ENCODE data around the gene HMGN3.
"Not testable (repeated sequence)": the region's sequence is repeated elsewhere in the genome, so short reads cannot be mapped to it uniquely, and the experiment has no call there.

The HMGN3 gene

GRCh38 chr6:79234150-79235022 is at the start of gene HMGN3:
Gene HMGN3 (minus strand): TSS chr6:79234682.
- peak; percentile 87 for DNase-seq (ENCODE audit: low read depth)

GRCh38 chr6:79280756-79281155 is 46.3 kb upstream of the HMGN3 start:
- no peak for DNase-seq (ENCODE audit: low read depth)

- no peak for DNase-seq (ENCODE audit: low read depth)
Measured at GRCh38 chr6:79277109-79277508, 42.6 kb upstream of the HMGN3 start.

GRCh38 chr6:79269877-79270276 is 35.4 kb upstream of the HMGN3 start:
- DNase-seq (ENCODE audit: low read depth): no peak

GRCh38 chr6:79267128-79267527 is 32.6 kb upstream of the HMGN3 start:
- DNase-seq (ENCODE audit: low read depth): no peak

- DNase-seq (ENCODE audit: low read depth): no peak
Measured at GRCh38 chr6:79266051-79266450, 31.6 kb upstream of the HMGN3 start.

GRCh38 chr6:79263359-79263758 is 28.9 kb upstream of the HMGN3 start:
- no peak for DNase-seq (ENCODE audit: low read depth)

- DNase-seq (ENCODE audit: low read depth): no peak
Measured at GRCh38 chr6:79261666-79262065, 27.2 kb upstream of the HMGN3 start.

- no peak for DNase-seq (ENCODE audit: low read depth)
Measured at GRCh38 chr6:79260772-79261171, 26.3 kb upstream of the HMGN3 start.

- DNase-seq (ENCODE audit: low read depth): no peak
Measured at GRCh38 chr6:79257381-79258205, 23.1 kb upstream of the HMGN3 start.

GRCh38 chr6:79256770-79257169 is 22.3 kb upstream of the HMGN3 start:
- DNase-seq (ENCODE audit: low read depth): not testable (repeated sequence)

GRCh38 chr6:79255086-79255485 is 20.6 kb upstream of the HMGN3 start:
- not testable (repeated sequence) for DNase-seq (ENCODE audit: low read depth)

GRCh38 chr6:79250559-79250958 is 16.1 kb upstream of the HMGN3 start:
- no peak for DNase-seq (ENCODE audit: low read depth)

GRCh38 chr6:79250107-79250514 is 15.6 kb upstream of the HMGN3 start:
- DNase-seq (ENCODE audit: low read depth): no peak

- no peak for DNase-seq (ENCODE audit: low read depth)
Measured at GRCh38 chr6:79249136-79249535, 14.7 kb upstream of the HMGN3 start.

- DNase-seq (ENCODE audit: low read depth): no peak
Measured at GRCh38 chr6:79246891-79247290, 12.4 kb upstream of the HMGN3 start.

- no peak for DNase-seq (ENCODE audit: low read depth)
Measured at GRCh38 chr6:79241228-79241627, 6.7 kb upstream of the HMGN3 start.

GRCh38 chr6:79240509-79240908 is 6.0 kb upstream of the HMGN3 start:
- DNase-seq (ENCODE audit: low read depth): no peak

GRCh38 chr6:79239536-79240168 is 5.2 kb upstream of the HMGN3 start:
- DNase-seq (ENCODE audit: low read depth): no peak

- DNase-seq (ENCODE audit: low read depth): no peak
Measured at GRCh38 chr6:79238919-79239318, 4.4 kb upstream of the HMGN3 start.

GRCh38 chr6:79236711-79237110 is 2.2 kb upstream of the HMGN3 start:
- DNase-seq (ENCODE audit: low read depth): no peak

GRCh38 chr6:79233611-79234149 is 802 bp downstream of the HMGN3 start:
- peak; percentile 48 for DNase-seq (ENCODE audit: low read depth)
